ENCODE results near the gene PLPP3.

The PLPP3 gene

DNA sequence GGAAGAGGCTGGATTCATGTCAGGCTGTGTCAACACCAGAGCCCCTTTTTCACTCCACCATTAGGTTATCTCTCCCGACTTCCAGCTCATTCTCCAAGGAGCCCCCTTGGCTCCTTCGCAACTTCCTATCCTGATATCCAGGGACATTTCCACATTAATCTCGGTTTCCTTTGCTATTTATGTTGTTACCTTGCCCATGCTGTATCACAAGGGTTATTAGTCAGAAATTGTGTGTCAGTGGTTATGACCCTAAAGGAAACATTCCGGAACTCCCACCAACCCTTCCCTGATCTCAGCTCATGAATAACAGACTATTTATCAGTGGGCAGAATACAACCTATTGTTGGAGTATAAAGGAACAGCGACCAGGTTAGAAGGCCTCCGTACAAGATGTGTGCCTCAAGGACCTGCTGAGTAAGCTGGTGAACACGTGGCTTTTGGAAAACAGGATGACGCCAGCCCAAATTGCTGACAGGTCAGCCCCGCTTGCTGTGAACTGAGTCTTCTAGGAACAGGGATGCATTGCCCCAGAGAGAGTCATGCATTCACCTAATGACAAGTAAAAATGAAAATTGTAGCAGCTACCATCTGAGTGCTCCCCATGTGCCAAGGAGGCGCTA lies 121.5 kb downstream of the PLPP3 start:
- Histone ChIP-seq H3K4me1 (ENCODE audit: insufficient read depth, low read length, severe bottlenecking) (no peaks in the 10 kb centered on the region), H3K79me2 (ENCODE audit: insufficient read depth, low read length) (no peaks in the 10 kb centered on the region), H3K4me2 (ENCODE audit: low read length) (no peak overlapping the region), H3K27me3 (ENCODE audit: insufficient read depth, low read length) (no peaks in the 10 kb centered on the region), H3K4me3 (ENCODE audit: low read depth, low read length, poor library complexity, severe bottlenecking) (no peak overlapping the region), H3F3A (ENCODE audit: insufficient read depth, low read length) (no peaks in the 10 kb centered on the region), H3K9me2 (ENCODE audit: low read depth, low read length) (no peaks in the 10 kb centered on the region), H2AFZ (ENCODE audit: low read length) (no peak overlapping the region), H3K9ac (ENCODE audit: low read length) (no peak overlapping the region), H3K27ac (ENCODE audit: low read depth, low read length, poor library complexity, severe bottlenecking) (no peak overlapping the region), H3K36me3 (ENCODE audit: insufficient read depth, low read length) (no peaks in the 10 kb centered on the region), H4K20me1 (ENCODE audit: insufficient read depth, low read length) (no peaks in the 10 kb centered on the region; the same call in 1 of the 2 replicates), H3K9me3 (ENCODE audit: low read length) (no peaks in the 10 kb centered on the region)
- TF ChIP-seq, protein P1, sequence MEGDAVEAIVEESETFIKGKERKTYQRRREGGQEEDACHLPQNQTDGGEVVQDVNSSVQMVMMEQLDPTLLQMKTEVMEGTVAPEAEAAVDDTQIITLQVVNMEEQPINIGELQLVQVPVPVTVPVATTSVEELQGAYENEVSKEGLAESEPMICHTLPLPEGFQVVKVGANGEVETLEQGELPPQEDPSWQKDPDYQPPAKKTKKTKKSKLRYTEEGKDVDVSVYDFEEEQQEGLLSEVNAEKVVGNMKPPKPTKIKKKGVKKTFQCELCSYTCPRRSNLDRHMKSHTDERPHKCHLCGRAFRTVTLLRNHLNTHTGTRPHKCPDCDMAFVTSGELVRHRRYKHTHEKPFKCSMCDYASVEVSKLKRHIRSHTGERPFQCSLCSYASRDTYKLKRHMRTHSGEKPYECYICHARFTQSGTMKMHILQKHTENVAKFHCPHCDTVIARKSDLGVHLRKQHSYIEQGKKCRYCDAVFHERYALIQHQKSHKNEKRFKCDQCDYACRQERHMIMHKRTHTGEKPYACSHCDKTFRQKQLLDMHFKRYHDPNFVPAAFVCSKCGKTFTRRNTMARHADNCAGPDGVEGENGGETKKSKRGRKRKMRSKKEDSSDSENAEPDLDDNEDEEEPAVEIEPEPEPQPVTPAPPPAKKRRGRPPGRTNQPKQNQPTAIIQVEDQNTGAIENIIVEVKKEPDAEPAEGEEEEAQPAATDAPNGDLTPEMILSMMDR (IDR thresholded peaks at IDR 0.05; ENCODE audit: low read length) = no peak
- TF ChIP-seq EZH2 (IDR thresholded peaks at IDR 0.05; ENCODE audit: borderline replicate concordance, low read length) = no peak

DNA sequence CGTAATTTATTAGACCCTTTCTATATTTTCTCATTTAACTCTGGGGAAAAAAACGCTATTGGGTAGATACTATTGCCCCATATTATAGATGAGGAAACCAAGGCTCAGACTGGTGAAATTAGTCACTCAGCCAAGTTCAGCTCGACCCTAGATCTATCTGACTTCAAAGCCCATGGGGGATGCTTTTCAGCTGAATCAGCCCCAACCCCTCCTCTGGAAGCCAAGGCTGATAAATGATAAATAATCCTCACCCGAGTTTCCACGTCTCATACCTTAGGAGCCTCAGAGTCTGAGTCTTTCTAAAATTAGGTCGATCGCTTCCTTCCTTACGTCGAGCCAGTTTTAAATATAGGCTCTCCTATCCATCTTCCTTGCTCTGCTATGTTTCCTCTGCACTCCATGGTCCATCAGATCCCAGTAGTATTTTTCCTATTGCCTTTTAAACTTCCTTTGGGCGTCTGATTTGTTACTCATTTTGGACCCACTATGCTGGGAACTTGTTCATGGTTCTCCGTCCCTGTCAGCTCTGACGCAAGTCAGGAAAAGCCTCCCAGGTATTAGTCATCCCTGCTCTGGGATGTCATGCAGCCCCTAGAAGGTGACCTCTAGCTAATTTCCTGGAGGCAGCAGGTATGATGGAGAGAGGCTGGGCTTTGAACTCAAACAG lies 122.8 kb downstream of the PLPP3 start:
- no peak overlapping the region for H2AFZ ChIP-seq (ENCODE audit: low read length)

DNA sequence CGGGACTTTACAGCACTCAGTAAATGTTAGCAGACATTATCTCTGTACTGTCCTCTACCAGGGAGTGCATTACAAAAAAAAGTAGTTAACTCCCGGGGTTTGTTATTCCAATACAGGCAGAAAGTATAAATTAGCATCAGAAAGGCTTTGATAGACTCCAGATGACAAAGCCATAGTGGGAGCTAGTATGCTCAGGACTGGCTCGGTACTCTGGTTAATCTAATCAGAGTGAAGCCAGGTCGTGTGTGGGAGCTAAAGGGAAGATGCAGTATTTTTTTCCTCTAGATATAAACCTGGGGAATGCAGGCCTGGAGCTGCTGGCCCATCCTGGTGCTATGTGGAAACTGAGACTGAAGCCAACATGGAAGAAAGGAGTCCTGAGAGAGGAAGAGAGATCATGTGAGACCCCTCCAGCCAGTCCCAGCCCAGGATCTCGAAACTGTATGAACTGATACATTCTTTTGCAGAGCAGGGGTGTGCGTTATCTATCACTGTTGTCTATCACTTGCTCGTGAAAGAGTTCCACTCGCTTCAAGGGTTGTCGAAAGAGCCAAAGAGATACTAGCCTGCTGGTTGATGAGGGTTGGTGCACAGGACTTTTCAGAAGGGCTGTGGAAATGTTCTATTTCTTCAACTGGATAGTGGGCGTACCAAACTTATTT lies 125.8 kb downstream of the PLPP3 start:
- TF ChIP-seq, protein P1 (IDR thresholded peaks at IDR 0.05; ENCODE audit: low read length) = no peak
- TF ChIP-seq EZH2 (IDR thresholded peaks at IDR 0.05; ENCODE audit: borderline replicate concordance, low read length) = no peak
- H3K79me2 ChIP-seq (ENCODE audit: insufficient read depth, low read length) = no peaks in the 10 kb centered on the region
- no peaks in the 10 kb centered on the region for H3K9me2 ChIP-seq (ENCODE audit: low read depth, low read length)
- H3K9me3 ChIP-seq (ENCODE audit: low read length) = no peaks in the 10 kb centered on the region
- H3K4me3 ChIP-seq (ENCODE audit: low read depth, low read length, poor library complexity, severe bottlenecking) = no peak overlapping the region
- H3K27ac ChIP-seq (ENCODE audit: low read depth, low read length, poor library complexity, severe bottlenecking) = no peak overlapping the region
- no peak overlapping the region for H2AFZ ChIP-seq (ENCODE audit: low read length)
- H3K9ac ChIP-seq (ENCODE audit: low read length) = no peak overlapping the region
- no peaks in the 10 kb centered on the region for H3K36me3 ChIP-seq (ENCODE audit: insufficient read depth, low read length)
- no peaks in the 10 kb centered on the region for H3K27me3 ChIP-seq (ENCODE audit: insufficient read depth, low read length)
- no peaks in the 10 kb centered on the region for H3F3A ChIP-seq (ENCODE audit: insufficient read depth, low read length)
- H4K20me1 ChIP-seq (ENCODE audit: insufficient read depth, low read length) = no peaks in the 10 kb centered on the region; the same call in 1 of the 2 replicates
- no peaks in the 10 kb centered on the region for H3K4me1 ChIP-seq (ENCODE audit: insufficient read depth, low read length, severe bottlenecking)
- no peak overlapping the region for H3K4me2 ChIP-seq (ENCODE audit: low read length)

More for the DNA sequence above, 122.8 kb downstream of the PLPP3 start:
- Histone ChIP-seq H3K9me3 (ENCODE audit: low read length) (no peaks in the 10 kb centered on the region), H3K4me3 (ENCODE audit: low read depth, low read length, poor library complexity, severe bottlenecking) (no peak overlapping the region), H3K4me2 (ENCODE audit: low read length) (no peak overlapping the region), H3K4me1 (ENCODE audit: insufficient read depth, low read length, severe bottlenecking) (no peaks in the 10 kb centered on the region), H3K27me3 (ENCODE audit: insufficient read depth, low read length) (no peaks in the 10 kb centered on the region), H3K27ac (ENCODE audit: low read depth, low read length, poor library complexity, severe bottlenecking) (no peak overlapping the region), H3K36me3 (ENCODE audit: insufficient read depth, low read length) (no peaks in the 10 kb centered on the region), H3K9ac (ENCODE audit: low read length) (no peak overlapping the region), H3F3A (ENCODE audit: insufficient read depth, low read length) (no peaks in the 10 kb centered on the region), H3K9me2 (ENCODE audit: low read depth, low read length) (no peaks in the 10 kb centered on the region), H4K20me1 (ENCODE audit: insufficient read depth, low read length) (no peaks in the 10 kb centered on the region; the same call in 1 of the 2 replicates), H3K79me2 (ENCODE audit: insufficient read depth, low read length) (no peaks in the 10 kb centered on the region)
- TF ChIP-seq, protein P1 (IDR thresholded peaks at IDR 0.05; ENCODE audit: low read length) = no peak
- no peak for TF ChIP-seq EZH2 (IDR thresholded peaks at IDR 0.05; ENCODE audit: borderline replicate concordance, low read length)
